ENCODE measurements around the gene RSF1. TPM values are rescaled to one million over a fixed set of nuclear protein-coding genes. Genes with fewer than 3 reads are reported as not detected.

RSF1 gene
- total RNA-seq, 1 experiment from 2014 or later = 43.1 TPM

DNA sequence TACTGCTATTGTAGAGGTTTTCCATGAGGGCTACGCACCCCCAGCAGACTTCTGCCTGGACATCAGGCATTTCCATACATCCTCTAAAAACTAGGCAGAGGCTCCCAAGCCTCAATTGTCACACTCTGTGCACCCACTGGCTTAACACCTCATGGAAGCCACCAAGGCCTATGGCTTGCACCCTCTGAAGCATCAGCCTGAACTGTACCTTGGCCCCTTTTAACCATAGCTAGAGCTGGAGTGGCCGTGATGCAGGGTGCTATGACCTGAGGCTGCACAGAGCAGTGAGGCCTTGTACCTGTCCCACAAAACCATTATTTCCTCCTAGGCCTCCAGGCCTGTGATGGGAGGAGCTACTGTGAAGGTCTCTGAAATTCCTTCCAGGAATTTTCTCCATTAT is 34.3 kb upstream of the RSF1 start:
- DNase-seq (ENCODE audit: low read depth, low spot score) (no peak), ATAC-seq (no peak)
- H3K36me3 ChIP-seq (ENCODE audit: control insufficient read depth in 1 of 2, insufficient read depth in 2 of 2, low read length in 2 of 2) = peaks cover 0 to 5% of the 10 kb centered on the region in 2 experiments; a peak in 1 of 4 replicates
- no peak overlapping the region for H3K4me3 ChIP-seq (replicated peaks in 1 of 2; ENCODE audit: low read depth in 1 of 2, low read length in 2 of 2)
- ChIA-PET CTCF (no interaction called here), POLR2A (no interaction called here), RAD21 (ENCODE audit: low non-redundant PET in 1 of 2, low total read pairs in 2 of 2, uncharacterized antibody in 2 of 2, unreplicated experiment in 2 of 2) (no interaction called here)
- no peak overlapping the region for H3K9ac ChIP-seq (ENCODE audit: low read length)
- H3K4me1 ChIP-seq (ENCODE audit: control insufficient read depth in 1 of 2, insufficient read depth in 2 of 2, low read length in 2 of 2) = no peaks in the 10 kb centered on the region
- no peaks in the 10 kb centered on the region for H3K27me3 ChIP-seq (ENCODE audit: insufficient read depth, low read length)
- H2AFZ ChIP-seq (ENCODE audit: low read depth, low read length, poor library complexity, severe bottlenecking) = no peak overlapping the region
- H3K4me2 ChIP-seq (ENCODE audit: low read length) = no peak overlapping the region
- peaks cover 9% of the 10 kb centered on the region in 2 experiments; a peak in 2 of 4 replicates for H3K9me3 ChIP-seq (ENCODE audit: control insufficient read depth in 1 of 2, insufficient read depth in 1 of 2, low read depth in 1 of 2, low read length in 2 of 2)
- no peaks in the 10 kb centered on the region for H3K79me2 ChIP-seq (ENCODE audit: insufficient read depth, low read length)
- no TSS peak for BruUV-seq (replicated peaks)
- H3K9me2 ChIP-seq (ENCODE audit: insufficient read depth) = no peaks in the 10 kb centered on the region
- no peak overlapping the region for H3K27ac ChIP-seq (ENCODE audit: low read depth, low read length)
- no peaks in the 10 kb centered on the region for H4K20me1 ChIP-seq (ENCODE audit: insufficient read depth)
- intact Hi-C loops (cut with micrococcal nuclease) = no loop called here
- no peak; the same call in 1 of the 2 replicates for TF ChIP-seq CBX3 (IDR thresholded peaks at IDR 0.05; ENCODE audit: low read depth)
- TF ChIP-seq, protein P1, sequence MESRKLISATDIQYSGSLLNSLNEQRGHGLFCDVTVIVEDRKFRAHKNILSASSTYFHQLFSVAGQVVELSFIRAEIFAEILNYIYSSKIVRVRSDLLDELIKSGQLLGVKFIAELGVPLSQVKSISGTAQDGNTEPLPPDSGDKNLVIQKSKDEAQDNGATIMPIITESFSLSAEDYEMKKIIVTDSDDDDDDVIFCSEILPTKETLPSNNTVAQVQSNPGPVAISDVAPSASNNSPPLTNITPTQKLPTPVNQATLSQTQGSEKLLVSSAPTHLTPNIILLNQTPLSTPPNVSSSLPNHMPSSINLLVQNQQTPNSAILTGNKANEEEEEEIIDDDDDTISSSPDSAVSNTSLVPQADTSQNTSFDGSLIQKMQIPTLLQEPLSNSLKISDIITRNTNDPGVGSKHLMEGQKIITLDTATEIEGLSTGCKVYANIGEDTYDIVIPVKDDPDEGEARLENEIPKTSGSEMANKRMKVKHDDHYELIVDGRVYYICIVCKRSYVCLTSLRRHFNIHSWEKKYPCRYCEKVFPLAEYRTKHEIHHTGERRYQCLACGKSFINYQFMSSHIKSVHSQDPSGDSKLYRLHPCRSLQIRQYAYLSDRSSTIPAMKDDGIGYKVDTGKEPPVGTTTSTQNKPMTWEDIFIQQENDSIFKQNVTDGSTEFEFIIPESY (IDR thresholded peaks at IDR 0.05; ENCODE audit: extremely low read depth, insufficient replicate concordance, low read length) = no peak
- TF ChIP-seq SP1 (IDR thresholded peaks at IDR 0.05; ENCODE audit: low read depth) = no peak
- TF ChIP-seq, protein P2, sequence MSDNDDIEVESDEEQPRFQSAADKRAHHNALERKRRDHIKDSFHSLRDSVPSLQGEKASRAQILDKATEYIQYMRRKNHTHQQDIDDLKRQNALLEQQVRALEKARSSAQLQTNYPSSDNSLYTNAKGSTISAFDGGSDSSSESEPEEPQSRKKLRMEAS (IDR thresholded peaks at IDR 0.05) = no peak
- no peak for TF ChIP-seq CEBPB (IDR thresholded peaks at IDR 0.05; ENCODE audit: low read depth)
- no peak for TF ChIP-seq ZFX (IDR thresholded peaks at IDR 0.05)
- TF ChIP-seq EZH2phosphoT487 (IDR thresholded peaks at IDR 0.05; ENCODE audit: borderline replicate concordance) = no peak
- no peak for TF ChIP-seq RAD21 (IDR thresholded peaks at IDR 0.05; ENCODE audit: low read depth)
- TF ChIP-seq, protein P3, sequence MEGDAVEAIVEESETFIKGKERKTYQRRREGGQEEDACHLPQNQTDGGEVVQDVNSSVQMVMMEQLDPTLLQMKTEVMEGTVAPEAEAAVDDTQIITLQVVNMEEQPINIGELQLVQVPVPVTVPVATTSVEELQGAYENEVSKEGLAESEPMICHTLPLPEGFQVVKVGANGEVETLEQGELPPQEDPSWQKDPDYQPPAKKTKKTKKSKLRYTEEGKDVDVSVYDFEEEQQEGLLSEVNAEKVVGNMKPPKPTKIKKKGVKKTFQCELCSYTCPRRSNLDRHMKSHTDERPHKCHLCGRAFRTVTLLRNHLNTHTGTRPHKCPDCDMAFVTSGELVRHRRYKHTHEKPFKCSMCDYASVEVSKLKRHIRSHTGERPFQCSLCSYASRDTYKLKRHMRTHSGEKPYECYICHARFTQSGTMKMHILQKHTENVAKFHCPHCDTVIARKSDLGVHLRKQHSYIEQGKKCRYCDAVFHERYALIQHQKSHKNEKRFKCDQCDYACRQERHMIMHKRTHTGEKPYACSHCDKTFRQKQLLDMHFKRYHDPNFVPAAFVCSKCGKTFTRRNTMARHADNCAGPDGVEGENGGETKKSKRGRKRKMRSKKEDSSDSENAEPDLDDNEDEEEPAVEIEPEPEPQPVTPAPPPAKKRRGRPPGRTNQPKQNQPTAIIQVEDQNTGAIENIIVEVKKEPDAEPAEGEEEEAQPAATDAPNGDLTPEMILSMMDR (IDR thresholded peaks at IDR 0.05 in 2 of 3, conservative IDR thresholded peaks at IDR 0.05 in 1 of 3; ENCODE audit: borderline replicate concordance in 1 of 3, insufficient read depth in 1 of 3, low read depth in 2 of 3, low read length in 2 of 3) = no peak
- TF ChIP-seq EGR1 (IDR thresholded peaks at IDR 0.05; ENCODE audit: low read depth) = no peak
- TF ChIP-seq SRF (IDR thresholded peaks at IDR 0.05; ENCODE audit: low read depth) = no peak

All from HCT116 (cell line).